Suprapubic skin (tissue), 4 donors: Measurements from ENCODE around the gene LRIG1. TPM values are rescaled to one million over a fixed set of nuclear protein-coding genes. Genes with fewer than 3 reads are reported as not detected.

Source experiments
- DNase-seq, 2 donors: peaks; one replicate each; pipeline ENCODE4 v3.0.0-alpha.2; 2019; ENCODE audit warnings: low spot score in 2 of 2
- H3K27ac ChIP-seq: fragments of 200-600 bp; sonication (generic); one replicate; pipeline ENCODE4 v1.5.1; 2019
- H3K27me3 ChIP-seq: fragments of 200-600 bp; sonication (generic); one replicate; pipeline ENCODE4 v1.5.1; 2019
- H3K36me3 ChIP-seq: fragments of 200-600 bp; sonication (generic); one replicate; pipeline ENCODE4 v1.5.1; 2019
- H3K4me1 ChIP-seq: fragments of 200-600 bp; sonication (generic); one replicate; pipeline ENCODE4 v1.5.1; 2019
- H3K4me3 ChIP-seq: fragments of 200-600 bp; sonication (generic); one replicate; pipeline ENCODE4 v1.5.1; 2019; ENCODE audit warnings: mild to moderate bottlenecking
- H3K9me3 ChIP-seq: fragments of 200-600 bp; sonication (generic); one replicate; pipeline ENCODE4 v1.5.1; 2019
- CTCF ChIP-seq, 2 donors: fragments of 200-600 bp in 1 of 2; fragments of 450-650 bp in 1 of 2; sonication (generic) in 1 of 2; IDR thresholded peaks; one replicate each; pipeline ENCODE4 v1.5.1; 2016 to 2019; ENCODE audit warnings: antibody characterized with exemption in 2 of 2, mild to moderate bottlenecking in 1 of 2, moderate library complexity in 1 of 2
- EP300 ChIP-seq: sonication (generic); formaldehyde crosslinking; IDR thresholded peaks from one replicate; pipeline ENCODE4 v1.6.1; 2017; ENCODE audit warnings: antibody characterized with exemption
- POLR2A ChIP-seq, 2 donors: fragments of 450-650 bp; IDR thresholded peaks; one replicate each; pipeline ENCODE4 v1.6.1; 2017; ENCODE audit warnings: antibody characterized with exemption in 2 of 2, mild to moderate bottlenecking in 2 of 2, moderate library complexity in 2 of 2
- POLR2AphosphoS5 ChIP-seq, 3 donors: sonication (generic); formaldehyde crosslinking; IDR thresholded peaks; one replicate each; pipeline ENCODE4 v1.6.1; 2017; ENCODE audit warnings: antibody characterized with exemption in 3 of 3
- WGBS: methylation state at CpG from one replicate; pipeline ENCODE4 v1.1.5; 2018; 5-methylcytosine and 5-hydroxymethylcytosine counted together
- total RNA-seq, 4 donors: library from RNA; depleted of rRNA; stranded (reverse); fragments of >200 nt; gene quantifications; one replicate each; pipeline ENCODE4 v1.1.0, GENCODE V29; 2016

Gene LRIG1
- total RNA-seq, 4 donors from 2014 or later = 69.1 to 88.0 (median 78.9) TPM

- Histone ChIP-seq H3K36me3 (no peaks in the 10 kb centered on the region), H3K27ac (peak overlapping the region; percentile 53), H3K4me3 (no peak overlapping the region), H3K27me3 (no peaks in the 10 kb centered on the region), H3K9me3 (no peaks in the 10 kb centered on the region), H3K4me1 (peaks cover 74% of the 10 kb centered on the region)
- DNase-seq = no peak
- TF ChIP-seq EP300 (no peak), POLR2AphosphoS5 (IDR thresholded peaks at IDR 0.05) (no peak), CTCF (IDR thresholded peaks at IDR 0.05) (no peak), POLR2A (IDR thresholded peaks at IDR 0.05) (no peak)
These were observed 4.1 kb downstream of the LRIG1 start for GRCh38 chr3:66496746-66497145.

GRCh38 chr3:66496301-66496700 lies 4.5 kb downstream of the LRIG1 start:
- H3K27ac ChIP-seq = peak overlapping the region; percentile 53
- TF ChIP-seq POLR2A (IDR thresholded peaks at IDR 0.05) (no peak), POLR2AphosphoS5 (IDR thresholded peaks at IDR 0.05) (no peak), CTCF (IDR thresholded peaks at IDR 0.05) (no peak), EP300 (no peak)
- DNase-seq = no peak
- H3K4me3 ChIP-seq = no peak overlapping the region
- H3K27me3 ChIP-seq = no peaks in the 10 kb centered on the region
- peaks cover 73% of the 10 kb centered on the region for H3K4me1 ChIP-seq
- 71% methylated on average over 3 of the region's 3 CpGs for WGBS
- H3K9me3 ChIP-seq = no peaks in the 10 kb centered on the region
- H3K36me3 ChIP-seq = no peaks in the 10 kb centered on the region

GRCh38 chr3:66495668-66496045 lies 5.2 kb downstream of the LRIG1 start:
- no peaks in the 10 kb centered on the region for H3K36me3 ChIP-seq
- WGBS = 61% methylated on average over 3 of the region's 3 CpGs
- no peaks in the 10 kb centered on the region for H3K9me3 ChIP-seq
- no peak overlapping the region for H3K4me3 ChIP-seq
- no peak for DNase-seq
- TF ChIP-seq POLR2AphosphoS5 (IDR thresholded peaks at IDR 0.05) = no peak
- TF ChIP-seq POLR2A (IDR thresholded peaks at IDR 0.05) = no peak
- TF ChIP-seq CTCF (IDR thresholded peaks at IDR 0.05) = no peak
- TF ChIP-seq EP300 = no peak
- no peaks in the 10 kb centered on the region for H3K27me3 ChIP-seq
- H3K4me1 ChIP-seq = peaks cover 79% of the 10 kb centered on the region
- H3K27ac ChIP-seq = peak overlapping the region; percentile 53

- no peaks in the 10 kb centered on the region for H3K27me3 ChIP-seq
- H3K4me3 ChIP-seq = no peak overlapping the region
- no peak for TF ChIP-seq POLR2AphosphoS5 (IDR thresholded peaks at IDR 0.05)
- TF ChIP-seq CTCF (IDR thresholded peaks at IDR 0.05) = no peak
- TF ChIP-seq POLR2A (IDR thresholded peaks at IDR 0.05) = no peak
- TF ChIP-seq EP300 = no peak
- no peak for DNase-seq
- H3K27ac ChIP-seq = peak overlapping the region; percentile 53
- no peaks in the 10 kb centered on the region for H3K36me3 ChIP-seq
- 53% methylated on average over 7 of the region's 7 CpGs for WGBS
- H3K9me3 ChIP-seq = no peaks in the 10 kb centered on the region
- peaks cover 84% of the 10 kb centered on the region for H3K4me1 ChIP-seq
These were observed 5.7 kb downstream of the LRIG1 start for GRCh38 chr3:66494959-66495667.

- Histone ChIP-seq H3K27me3 (no peaks in the 10 kb centered on the region), H3K27ac (peak overlapping the region; percentile 71), H3K36me3 (no peaks in the 10 kb centered on the region), H3K4me1 (peaks cover 81% of the 10 kb centered on the region), H3K4me3 (no peak overlapping the region), H3K9me3 (no peaks in the 10 kb centered on the region)
- no peak for DNase-seq
- 67% methylated on average over 5 of the region's 5 CpGs for WGBS
- TF ChIP-seq EP300 = no peak
- no peak for TF ChIP-seq POLR2A (IDR thresholded peaks at IDR 0.05)
- no peak for TF ChIP-seq CTCF (IDR thresholded peaks at IDR 0.05)
- no peak for TF ChIP-seq POLR2AphosphoS5 (IDR thresholded peaks at IDR 0.05)
These were observed 7.2 kb downstream of the LRIG1 start for GRCh38 chr3:66493458-66494099.
